ENCODE measurements around the gene YAE1.
"Not testable (repeated sequence)": the region's sequence is repeated elsewhere in the genome, so short reads cannot be mapped to it uniquely, and the experiment has no call there.

YAE1 gene

GRCh38 chr7:39540320-39540719 is 25.9 kb upstream of the YAE1 start:
- no peak overlapping the region for H3K14ac ChIP-seq (ENCODE audit: low read length)
- no peak overlapping the region for H2AK5ac ChIP-seq (ENCODE audit: low read length)
- H3K79me1 ChIP-seq (ENCODE audit: low read length): no peaks in the 10 kb centered on the region
- no peaks in the 10 kb centered on the region for H3K4me1 ChIP-seq (ENCODE audit: control insufficient read depth in 1 of 2, insufficient read depth in 2 of 2, low read length in 2 of 2)
- DNase-seq: peak in 1 of 2 donors; percentile 52
- H3K4me2 ChIP-seq (ENCODE audit: low read length): no peak overlapping the region
- H2BK5ac ChIP-seq (ENCODE audit: low read depth, low read length, poor library complexity): no peak overlapping the region
- H3K4ac ChIP-seq (ENCODE audit: low read depth, low read length): no peak overlapping the region
- no peak overlapping the region for H4K91ac ChIP-seq (ENCODE audit: low read depth, low read length)
- WGBS (ENCODE audit: extremely low coverage, insufficient coverage, insufficient read length): no CpG with 5 or more reads among the region's 7 CpGs
- no peak overlapping the region for H4K8ac ChIP-seq (ENCODE audit: low read depth, low read length)
- no peak overlapping the region for H2BK120ac ChIP-seq (ENCODE audit: insufficient read depth, low read length, poor library complexity)
- H3K4me3 ChIP-seq (ENCODE audit: low read depth, low read length): no peak overlapping the region
- H3K36me3 ChIP-seq (ENCODE audit: control insufficient read depth in 1 of 2, insufficient read depth in 2 of 2, low read length in 2 of 2): no peaks in the 10 kb centered on the region
- H3K27me3 ChIP-seq (ENCODE audit: insufficient read depth, low read length): no peaks in the 10 kb centered on the region
- no peak overlapping the region for H2AFZ ChIP-seq (ENCODE audit: insufficient read depth, low read length, poor library complexity)
- no peak overlapping the region for H3K18ac ChIP-seq (ENCODE audit: low read length)
- no peak overlapping the region for H4K12ac ChIP-seq (ENCODE audit: low read depth, low read length)
- no peaks in the 10 kb centered on the region for H3K9me3 ChIP-seq (ENCODE audit: insufficient read depth, low read depth, low read length)
- H3K23ac ChIP-seq (ENCODE audit: low read length): no peak overlapping the region
- H2BK12ac ChIP-seq (ENCODE audit: low read length): no peak overlapping the region
- H3K27ac ChIP-seq (ENCODE audit: low read depth, low read length): no peak overlapping the region
- H3K9ac ChIP-seq (ENCODE audit: low read length): no peak overlapping the region
- H3K79me2 ChIP-seq (ENCODE audit: control insufficient read depth, insufficient read depth, low read length, poor library complexity): no peaks in the 10 kb centered on the region

DNA sequence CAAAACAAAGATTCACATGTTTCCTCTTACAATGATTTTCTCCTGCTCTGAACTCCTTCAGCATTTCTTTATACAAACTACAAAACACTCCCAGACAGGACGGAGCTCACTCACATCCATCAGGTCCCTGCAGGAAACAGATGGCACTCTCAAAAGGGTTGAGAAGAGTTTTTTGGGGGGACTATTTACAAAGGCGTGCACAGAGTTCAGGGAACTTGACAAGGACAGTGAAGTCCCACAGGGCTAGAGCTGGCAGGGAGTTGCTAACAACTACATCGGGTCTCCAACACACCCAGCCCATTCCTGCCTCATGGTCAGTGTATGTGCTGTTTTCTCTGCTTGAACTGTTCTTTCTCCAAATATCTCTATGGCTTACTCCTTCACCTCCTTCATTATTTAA is 24.7 kb upstream of the YAE1 start:
- H3K4me2 ChIP-seq (ENCODE audit: low read length): no peak overlapping the region
- no peak overlapping the region for H3K23ac ChIP-seq (ENCODE audit: low read length)
- no peak overlapping the region for H2BK12ac ChIP-seq (ENCODE audit: low read length)
- H3K9me3 ChIP-seq (ENCODE audit: insufficient read depth, low read depth, low read length): no peaks in the 10 kb centered on the region
- H3K4me3 ChIP-seq (ENCODE audit: low read depth, low read length): no peak overlapping the region
- no peak overlapping the region for H4K91ac ChIP-seq (ENCODE audit: low read depth, low read length)
- H3K36me3 ChIP-seq (ENCODE audit: control insufficient read depth in 1 of 2, insufficient read depth in 2 of 2, low read length in 2 of 2): no peaks in the 10 kb centered on the region
- no peak overlapping the region for H2AK5ac ChIP-seq (ENCODE audit: low read length)
- no peak overlapping the region for H2BK5ac ChIP-seq (ENCODE audit: low read depth, low read length, poor library complexity)
- no CpG with 5 or more reads among the region's 3 CpGs for WGBS (ENCODE audit: extremely low coverage, insufficient coverage, insufficient read length)
- H3K79me1 ChIP-seq (ENCODE audit: low read length): no peaks in the 10 kb centered on the region
- peak overlapping the region; percentile 46 for H3K9ac ChIP-seq (ENCODE audit: low read length)
- no peak overlapping the region for H3K18ac ChIP-seq (ENCODE audit: low read length)
- H2BK120ac ChIP-seq (ENCODE audit: insufficient read depth, low read length, poor library complexity): no peak overlapping the region
- no peak overlapping the region for H4K8ac ChIP-seq (ENCODE audit: low read depth, low read length)
- no peak overlapping the region for H3K4ac ChIP-seq (ENCODE audit: low read depth, low read length)
- no peaks in the 10 kb centered on the region for H3K79me2 ChIP-seq (ENCODE audit: control insufficient read depth, insufficient read depth, low read length, poor library complexity)
- no peak overlapping the region for H2AFZ ChIP-seq (ENCODE audit: insufficient read depth, low read length, poor library complexity)
- no peak overlapping the region for H4K12ac ChIP-seq (ENCODE audit: low read depth, low read length)
- H3K4me1 ChIP-seq (ENCODE audit: control insufficient read depth in 1 of 2, insufficient read depth in 2 of 2, low read length in 2 of 2): no peaks in the 10 kb centered on the region
- H3K27me3 ChIP-seq (ENCODE audit: insufficient read depth, low read length): no peaks in the 10 kb centered on the region
- H3K27ac ChIP-seq (ENCODE audit: low read depth, low read length): no peak overlapping the region
- no peak for DNase-seq
- H3K14ac ChIP-seq (ENCODE audit: low read length): no peak overlapping the region

GRCh38 chr7:39544774-39545173 is 21.4 kb upstream of the YAE1 start:
- H3K9me3 ChIP-seq (ENCODE audit: insufficient read depth, low read depth, low read length); H3K4me2 ChIP-seq (ENCODE audit: low read length); H3K9ac ChIP-seq (ENCODE audit: low read length); H2BK5ac ChIP-seq (ENCODE audit: low read depth, low read length, poor library complexity); H3K14ac ChIP-seq (ENCODE audit: low read length); DNase-seq; H3K79me2 ChIP-seq (ENCODE audit: control insufficient read depth, insufficient read depth, low read length, poor library complexity); H2BK120ac ChIP-seq (ENCODE audit: insufficient read depth, low read length, poor library complexity); H3K27ac ChIP-seq (ENCODE audit: low read depth, low read length); H3K27me3 ChIP-seq (ENCODE audit: insufficient read depth, low read length); H3K4me3 ChIP-seq (ENCODE audit: low read depth, low read length); H2AFZ ChIP-seq (ENCODE audit: insufficient read depth, low read length, poor library complexity); H2BK12ac ChIP-seq (ENCODE audit: low read length); H3K18ac ChIP-seq (ENCODE audit: low read length); H3K4ac ChIP-seq (ENCODE audit: low read depth, low read length); H3K79me1 ChIP-seq (ENCODE audit: low read length); H3K4me1 ChIP-seq (ENCODE audit: control insufficient read depth in 1 of 2, insufficient read depth in 2 of 2, low read length in 2 of 2); H2AK5ac ChIP-seq (ENCODE audit: low read length); H4K91ac ChIP-seq (ENCODE audit: low read depth, low read length); H3K36me3 ChIP-seq (ENCODE audit: control insufficient read depth in 1 of 2, insufficient read depth in 2 of 2, low read length in 2 of 2); H4K12ac ChIP-seq (ENCODE audit: low read depth, low read length); H3K23ac ChIP-seq (ENCODE audit: low read length); H4K8ac ChIP-seq (ENCODE audit: low read depth, low read length): not testable (repeated sequence)
- WGBS (ENCODE audit: extremely low coverage, insufficient coverage, insufficient read length): 100% methylated on average over 1 of the region's 2 CpGs

- Histone ChIP-seq H3K27me3 (ENCODE audit: insufficient read depth, low read length) (no peaks in the 10 kb centered on the region), H3K27ac (ENCODE audit: low read depth, low read length) (no peak overlapping the region), H2BK5ac (ENCODE audit: low read depth, low read length, poor library complexity) (no peak overlapping the region), H3K14ac (ENCODE audit: low read length) (no peak overlapping the region), H3K4me3 (ENCODE audit: low read depth, low read length) (no peak overlapping the region), H2BK12ac (ENCODE audit: low read length) (no peak overlapping the region), H3K23ac (ENCODE audit: low read length) (no peak overlapping the region), H3K4me2 (ENCODE audit: low read length) (no peak overlapping the region), H4K8ac (ENCODE audit: low read depth, low read length) (no peak overlapping the region), H3K36me3 (ENCODE audit: control insufficient read depth in 1 of 2, insufficient read depth in 2 of 2, low read length in 2 of 2) (no peaks in the 10 kb centered on the region), H2BK120ac (ENCODE audit: insufficient read depth, low read length, poor library complexity) (no peak overlapping the region), H3K9me3 (ENCODE audit: insufficient read depth, low read depth, low read length) (peaks cover 1% of the 10 kb centered on the region), H3K4me1 (ENCODE audit: control insufficient read depth in 1 of 2, insufficient read depth in 2 of 2, low read length in 2 of 2) (no peaks in the 10 kb centered on the region), H3K9ac (ENCODE audit: low read length) (no peak overlapping the region), H3K4ac (ENCODE audit: low read depth, low read length) (no peak overlapping the region), H2AFZ (ENCODE audit: insufficient read depth, low read length, poor library complexity) (no peak overlapping the region), H4K91ac (ENCODE audit: low read depth, low read length) (no peak overlapping the region), H2AK5ac (ENCODE audit: low read length) (no peak overlapping the region), H3K79me2 (ENCODE audit: control insufficient read depth, insufficient read depth, low read length, poor library complexity) (no peaks in the 10 kb centered on the region), H4K12ac (ENCODE audit: low read depth, low read length) (no peak overlapping the region), H3K18ac (ENCODE audit: low read length) (no peak overlapping the region), H3K79me1 (ENCODE audit: low read length) (no peaks in the 10 kb centered on the region)
- DNase-seq: no peak
- WGBS (ENCODE audit: extremely low coverage, insufficient coverage, insufficient read length): no CpG with 5 or more reads among the region's 2 CpGs
Measured at GRCh38 chr7:39547336-39547735, 18.9 kb upstream of the YAE1 start.
